Heart right ventricle (tissue), 16 donors: ENCODE measurements around the gene GLOD5. TPM values are rescaled to one million over a fixed set of nuclear protein-coding genes. Genes with fewer than 3 reads are reported as not detected.

Source experiments
- ATAC-seq, 8 donors: fragments of 200-7000 bp; cut with Tn5 transposase; one replicate each; pipeline ENCODE4 v1.9.1; 2020; ENCODE audit warnings: mild to moderate bottlenecking in 8 of 8, moderate library complexity in 8 of 8, moderate number of reproducible peaks in 1 of 8
- DNase-seq, 2 donors: peaks; one replicate each; pipeline ENCODE4 v3.0.0-alpha.2; 2020
- H3K27ac ChIP-seq, 10 donors: fragments of 200-600 bp; sonication (generic) in 2 of 10; one replicate each; pipeline versions ENCODE4 v1.5.0 to v1.8.0; 2020 to 2022; ENCODE audit warnings: mild to moderate bottlenecking in 3 of 10
- H3K27me3 ChIP-seq, 7 donors: fragments of 200-600 bp; one replicate each; pipeline ENCODE4 v1.8.0; 2021 to 2022; ENCODE audit warnings: mild to moderate bottlenecking in 2 of 7
- H3K36me3 ChIP-seq, 9 donors: fragments of 200-600 bp; sonication (generic) in 1 of 9; one replicate each; pipeline versions ENCODE4 v1.5.0 to v1.8.0; 2020 to 2022; ENCODE audit warnings: mild to moderate bottlenecking in 2 of 9
- H3K4me1 ChIP-seq, 9 donors: fragments of 200-600 bp; sonication (generic) in 1 of 9; one replicate each; pipeline versions ENCODE4 v1.5.0 to v1.8.0; 2020 to 2022; ENCODE audit warnings: mild to moderate bottlenecking in 4 of 9
- H3K4me3 ChIP-seq, 10 donors: fragments of 200-600 bp; sonication (generic) in 2 of 10; one replicate each; pipeline versions ENCODE4 v1.5.0 to v1.8.0; 2020 to 2022; ENCODE audit warnings: mild to moderate bottlenecking in 7 of 10, moderate library complexity in 2 of 10
- H3K9me3 ChIP-seq, 11 donors: fragments of 200-600 bp in 10 of 11; sonication (generic) in 2 of 11; one replicate each; pipeline versions ENCODE4 v1.5.0 to v1.8.0; 2013 to 2022; ENCODE audit warnings: mild to moderate bottlenecking in 2 of 11, control low read depth in 1 of 11, moderate library complexity in 1 of 11
- WGBS, 2 donors: extraction: QIAGEN DNeasy Blood & Tissue Kit; methylation state at CpG; one replicate each; pipeline ENCODE4 v1.1.7; 2013; ENCODE audit warnings: inconsistent platforms in 1 of 2; 5-methylcytosine and 5-hydroxymethylcytosine counted together
- intact Hi-C, 10 donors: fragments of 100-400 bp; cut with DNase I; formaldehyde crosslinking; loops; one replicate each; pipeline versions ENCODE4 v1.11.1 to v1.14.2; 2022
- polyA plus RNA-seq, 2 donors: library from polyadenylated mRNA; stranded (reverse); fragments of 200-250 nt; gene quantifications; one replicate each; pipeline ENCODE4 v1.2.3, GENCODE V29; 2013
- total RNA-seq, 10 donors: library from RNA; stranded (reverse); fragmentation: NEBNext Ultra II Directional in 3 of 10; extraction: Animal tissue kit (Norgen Biotek cat#: 25700) in 3 of 10; gene quantifications; one replicate each; pipeline versions ENCODE4 v1.2.1 to v1.2.4, GENCODE V29; 2021 to 2023
- TF ChIP-seq, protein P1 (sequence below), 9 donors: fragments of 200-600 bp; sonication (generic) in 2 of 9; IDR thresholded peaks; one replicate each; pipeline versions ENCODE4 v1.5.0 to v1.8.0; 2021 to 2022; ENCODE audit warnings: antibody characterized with exemption in 9 of 9, mild to moderate bottlenecking in 5 of 9, moderate library complexity in 1 of 9
- donor health status: Arrhythmogenic right ventricular cardiomyopathy.
- donor health status: ischemic (EF 13 %, LVEDD 7.1; RV severe dilation, severe dysfunction).
- donor health status: healthy with polysubstance abuse.
- donor health status: DM: no; HTN: yes; CAD: no.
- donor health status: DM: no; HTN: no; CAD: no.
- donor health status: ischemic (EF 25% LVEDD 6.9; RV normal size, moderate dysfunction).
- donor health status: ischemic (EF 25% LVEDD 5.7; RV mildly dilated, moderate dysfunction).
- donor health status: healthy.
- donor health status: DM: yes; HTN: yes; CAD: no.
- donor health status: Ischemic cardiomyopathy.
- donor health status: ischemic (EF 35%, LVEDD 5.7; RV mildly dilated, moderate dysfunction).
- donor health status: nonischemic (EF 11% LVEDD 7.7; RV severe dilation, severe dysfunction).
- donor health status: DM: yes; HTN: yes; CAD: no.
- donor health status: PGD.
- donor health status: ischemic (EF 29% LVEDD 5.4; RV normal size, mild dysfunction).
- donor health status: nonischemic (EF 23%, LVEDD 6.1; RV moderate dilation, normal function).

GLOD5 gene
- total and polyA plus RNA-seq, 12 donors = not detected

DNA sequence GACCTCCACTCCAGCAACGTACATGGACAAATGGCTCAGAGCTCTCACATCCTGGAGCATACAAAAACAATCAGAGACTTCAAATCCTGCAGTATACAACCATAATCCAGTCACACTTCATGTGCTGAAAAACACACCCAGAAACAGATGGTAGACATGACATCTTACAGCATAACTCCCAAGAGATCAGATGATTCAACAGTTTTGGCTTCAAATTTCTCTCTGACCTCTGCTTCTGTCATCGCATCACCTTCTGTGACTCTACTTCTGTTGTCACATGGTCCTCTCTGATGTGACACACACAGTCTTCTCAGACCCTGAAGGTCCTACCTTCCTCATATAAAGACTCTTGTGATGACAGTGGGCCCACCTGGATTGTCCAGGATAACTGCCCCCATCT, 46.5 kb upstream of the GLOD5 start:
- H3K4me3 ChIP-seq = no peak overlapping the region
- H3K4me1 ChIP-seq = peaks cover 0 to 8% (median 0%) of the 10 kb centered on the region in 9 donors
- H3K36me3 ChIP-seq = no peaks in the 10 kb centered on the region
- intact Hi-C loops = no loop called here
- TF ChIP-seq, protein P1, sequence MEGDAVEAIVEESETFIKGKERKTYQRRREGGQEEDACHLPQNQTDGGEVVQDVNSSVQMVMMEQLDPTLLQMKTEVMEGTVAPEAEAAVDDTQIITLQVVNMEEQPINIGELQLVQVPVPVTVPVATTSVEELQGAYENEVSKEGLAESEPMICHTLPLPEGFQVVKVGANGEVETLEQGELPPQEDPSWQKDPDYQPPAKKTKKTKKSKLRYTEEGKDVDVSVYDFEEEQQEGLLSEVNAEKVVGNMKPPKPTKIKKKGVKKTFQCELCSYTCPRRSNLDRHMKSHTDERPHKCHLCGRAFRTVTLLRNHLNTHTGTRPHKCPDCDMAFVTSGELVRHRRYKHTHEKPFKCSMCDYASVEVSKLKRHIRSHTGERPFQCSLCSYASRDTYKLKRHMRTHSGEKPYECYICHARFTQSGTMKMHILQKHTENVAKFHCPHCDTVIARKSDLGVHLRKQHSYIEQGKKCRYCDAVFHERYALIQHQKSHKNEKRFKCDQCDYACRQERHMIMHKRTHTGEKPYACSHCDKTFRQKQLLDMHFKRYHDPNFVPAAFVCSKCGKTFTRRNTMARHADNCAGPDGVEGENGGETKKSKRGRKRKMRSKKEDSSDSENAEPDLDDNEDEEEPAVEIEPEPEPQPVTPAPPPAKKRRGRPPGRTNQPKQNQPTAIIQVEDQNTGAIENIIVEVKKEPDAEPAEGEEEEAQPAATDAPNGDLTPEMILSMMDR (IDR thresholded peaks at IDR 0.05) = no peak
- H3K27me3 ChIP-seq = no peaks in the 10 kb centered on the region
- WGBS, 2 donors = 41 to 48% methylated on average over 2 of the region's 2 CpGs
- H3K9me3 ChIP-seq = no peaks in the 10 kb centered on the region
- DNase-seq (no peak), ATAC-seq (peak in 4 of 8 donors; percentile 12 to 48 (median 40))
- H3K27ac ChIP-seq = no peak overlapping the region

DNA sequence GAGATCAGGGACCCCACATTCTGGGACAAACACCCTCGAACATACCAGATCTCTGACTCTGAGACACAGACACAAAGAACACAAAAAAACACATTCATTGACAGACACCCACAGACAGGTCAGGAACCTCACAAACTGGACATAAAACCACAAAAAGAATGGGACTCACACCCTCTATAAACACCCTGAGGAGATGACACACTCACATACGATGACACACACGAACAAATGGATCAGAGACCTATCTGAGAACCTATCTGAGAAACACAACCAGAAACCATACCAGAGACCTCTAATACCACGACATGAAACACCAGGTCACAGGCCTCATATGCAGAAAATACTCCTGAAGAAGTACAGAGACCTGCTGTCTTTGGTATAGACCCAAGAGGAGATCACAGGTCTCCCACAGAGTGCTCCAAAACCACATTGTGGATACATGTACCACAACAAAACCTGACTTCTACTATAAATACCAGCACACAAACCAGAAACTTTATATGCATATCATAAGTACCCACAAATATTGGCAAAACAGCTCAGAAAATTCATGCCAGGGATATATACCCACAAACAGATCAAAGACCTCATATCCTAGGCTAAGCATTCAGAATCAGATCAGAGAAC, 45.6 kb upstream of the GLOD5 start:
- peaks cover 0 to 8% (median 0%) of the 10 kb centered on the region in 9 donors for H3K4me1 ChIP-seq
- intact Hi-C loops = no loop called here
- TF ChIP-seq, protein P1 (IDR thresholded peaks at IDR 0.05) = no peak
- H3K27me3 ChIP-seq = no peaks in the 10 kb centered on the region
- no peak for DNase-seq
- no peak overlapping the region for H3K27ac ChIP-seq
- no peak overlapping the region for H3K4me3 ChIP-seq
- no peaks in the 10 kb centered on the region for H3K9me3 ChIP-seq
- no peak for ATAC-seq
- H3K36me3 ChIP-seq = no peaks in the 10 kb centered on the region
- WGBS, 2 donors = 80 to 86% methylated on average over 4 of the region's 4 CpGs

DNA sequence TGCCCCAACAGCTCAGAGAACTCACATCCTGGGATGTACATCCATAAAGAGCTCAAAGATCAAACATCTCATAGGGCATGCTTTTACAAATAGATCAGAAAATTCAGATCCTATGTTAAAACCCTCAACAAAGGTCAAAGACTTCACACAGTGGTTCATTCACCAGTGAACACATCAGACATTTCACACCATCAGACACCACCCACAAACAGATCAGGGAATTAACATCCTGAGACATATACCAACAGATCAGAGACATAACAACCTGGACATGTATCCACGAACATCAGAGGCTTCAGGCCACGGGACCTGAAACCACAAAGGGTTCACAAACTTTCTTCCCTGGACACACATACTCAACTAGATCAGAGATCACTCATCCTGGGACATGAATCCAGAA, 41.6 kb upstream of the GLOD5 start:
- H3K9me3 ChIP-seq = no peaks in the 10 kb centered on the region
- no peaks in the 10 kb centered on the region for H3K27me3 ChIP-seq
- no peak overlapping the region for H3K27ac ChIP-seq
- H3K4me3 ChIP-seq = no peak overlapping the region
- H3K36me3 ChIP-seq = no peaks in the 10 kb centered on the region
- ATAC-seq = no peak
- TF ChIP-seq, protein P1 (IDR thresholded peaks at IDR 0.05) = no peak
- intact Hi-C loops = no loop called here
- 82 to 83% methylated on average over 2 of the region's 2 CpGs for WGBS, 2 donors
- DNase-seq = no peak
- H3K4me1 ChIP-seq = no peaks in the 10 kb centered on the region

DNA sequence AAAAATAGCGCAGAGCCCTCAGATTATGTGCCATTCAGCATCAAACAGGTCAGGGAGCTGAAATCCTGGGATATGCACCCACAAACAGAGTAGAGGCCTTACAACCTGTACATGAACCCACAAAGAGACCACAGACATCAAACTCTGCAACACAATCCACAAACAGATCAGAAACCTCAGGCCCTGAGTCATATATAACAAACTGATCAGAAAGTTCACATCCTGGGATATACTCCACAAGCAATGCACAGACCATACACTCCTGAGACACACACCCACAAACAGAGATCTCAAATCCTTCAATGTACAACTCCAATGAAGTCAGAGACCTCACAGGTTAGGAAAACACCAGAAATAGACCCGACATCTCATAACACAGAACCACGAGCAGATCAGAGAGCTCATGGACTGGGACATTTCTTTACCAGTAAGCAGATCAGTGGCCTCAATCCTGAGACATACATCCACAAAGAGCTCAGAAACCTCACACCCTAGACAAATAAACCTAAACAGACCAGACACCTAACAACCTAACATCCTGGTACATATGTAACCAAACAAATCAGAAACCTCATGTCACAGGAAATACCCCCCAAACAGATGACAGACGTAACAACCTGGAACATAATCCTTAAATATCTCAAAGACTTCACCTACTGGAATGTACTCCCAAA, 40.8 kb upstream of the GLOD5 start:
- H3K4me3 ChIP-seq = no peak overlapping the region
- intact Hi-C loops = no loop called here

More for the DNA sequence above, 40.8 kb upstream of the GLOD5 start:
- Histone ChIP-seq H3K36me3 (no peaks in the 10 kb centered on the region), H3K9me3 (no peaks in the 10 kb centered on the region), H3K27me3 (no peaks in the 10 kb centered on the region), H3K4me1 (no peaks in the 10 kb centered on the region), H3K27ac (no peak overlapping the region)
- TF ChIP-seq, protein P1 (IDR thresholded peaks at IDR 0.05) = no peak
- ATAC-seq = no peak
- WGBS, 2 donors = 84% methylated on average over 4 of the region's 4 CpGs
- DNase-seq = no peak
